HepG2 (cell line): Measurements from ENCODE around the gene FRAS1. TPM values are rescaled to one million over a fixed set of nuclear protein-coding genes. Genes with fewer than 3 reads are reported as not detected.

Experiments used
- FOXA1 ChIP-seq, 2 experiments: fragments of 450-650 bp in 1 of 2; sonication (generic) in 1 of 2; formaldehyde crosslinking in 1 of 2; IDR thresholded peaks; 2 replicates each; pipeline versions ENCODE4 v1.4.0 to v1.6.1; 2016 to 2020; ENCODE audit warnings: missing genetic modification reagents in 1 of 2
- GPN1 ChIP-seq: sonication (generic); formaldehyde crosslinking; IDR thresholded peaks from 2 replicates; pipeline ENCODE4 v1.5.1; 2020; ENCODE audit warnings: missing genetic modification reagents, borderline replicate concordance
- RAD51 ChIP-seq: fragments of 450-650 bp; IDR thresholded peaks from 2 replicates; pipeline ENCODE4 v1.6.1; 2016; ENCODE audit warnings: borderline replicate concordance
- RBAK ChIP-seq: sonication (generic); formaldehyde crosslinking; IDR thresholded peaks from 2 replicates; pipeline ENCODE4 v1.5.1; 2020; ENCODE audit warnings: mild to moderate bottlenecking, missing genetic modification reagents
- TFE3 ChIP-seq: IDR thresholded peaks from 2 replicates; pipeline ENCODE4 v1.6.1; 2016
- ZBTB21 ChIP-seq: sonication (generic); formaldehyde crosslinking; IDR thresholded peaks from 2 replicates; pipeline ENCODE4 v1.4.0; 2020; ENCODE audit warnings: missing genetic modification reagents
- ZMYM3 ChIP-seq: sonication (generic); formaldehyde crosslinking; IDR thresholded peaks from 2 replicates; pipeline ENCODE4 v1.5.1; 2020; ENCODE audit warnings: mild to moderate bottlenecking, missing genetic modification reagents
- ZNF335 ChIP-seq: sonication (generic); formaldehyde crosslinking; IDR thresholded peaks from 2 replicates; pipeline ENCODE4 v1.4.0; 2020; ENCODE audit warnings: missing genetic modification reagents
- ZNF569 ChIP-seq: sonication (generic); formaldehyde crosslinking; IDR thresholded peaks from 2 replicates; pipeline ENCODE4 v1.5.0; 2020; ENCODE audit warnings: mild to moderate bottlenecking, missing genetic modification reagents, moderate library complexity, borderline replicate concordance
- ZNF607 ChIP-seq: sonication (generic); formaldehyde crosslinking; IDR thresholded peaks from 2 replicates; pipeline ENCODE4 v1.5.1; 2020; ENCODE audit warnings: missing genetic modification reagents, mild to moderate bottlenecking, borderline replicate concordance
- ZNF674 ChIP-seq: sonication (generic); formaldehyde crosslinking; IDR thresholded peaks from 2 replicates; pipeline ENCODE4 v1.5.0; 2020; ENCODE audit warnings: low read depth, mild to moderate bottlenecking, missing genetic modification reagents
- polyA plus RNA-seq, 8 experiments: library from polyadenylated mRNA; depleted of rRNA in 3 of 8; stranded (reverse) in 7 of 8; unstranded in 1 of 8; fragments of >200 nt; fragmentation: Illumina TruSeq in 4 of 8; extraction: Trizol in 4 of 8; gene quantifications; 2 replicates each; pipeline versions ENCODE4 v1.2.1 to v1.2.3, GENCODE V29; 2011 to 2016; ENCODE audit warnings: low read depth in 4 of 8, missing spikeins in 1 of 8, mixed read lengths in 1 of 8; ENCODE audit not compliant: insufficient read depth in 1 of 8
- total RNA-seq, 5 experiments: library from RNA; depleted of rRNA; stranded (reverse); fragments of >200 nt; fragmentation: Illumina TruSeq; extraction: Trizol; gene quantifications; 2 replicates each; pipeline ENCODE4 v1.2.3, GENCODE V29; 2016; ENCODE audit warnings: low read depth in 1 of 5
- TF ChIP-seq, protein P1 (sequence below): sonication (generic); formaldehyde crosslinking; IDR thresholded peaks from 2 replicates; pipeline ENCODE4 v1.4.0; 2020; ENCODE audit warnings: mild to moderate bottlenecking, missing genetic modification reagents
- TF ChIP-seq, protein P2 (sequence below): sonication (generic); formaldehyde crosslinking; IDR thresholded peaks from 2 replicates; pipeline ENCODE4 v1.9.0; 2022; ENCODE audit warnings: low read depth, missing genetic modification reagents

FRAS1 gene
- total and polyA plus RNA-seq, 2 of the 13 experiments (the other 11 are each of a cell fraction or from before 2014, with no cell fraction given) = 22.5 to 31.6 TPM

DNA sequence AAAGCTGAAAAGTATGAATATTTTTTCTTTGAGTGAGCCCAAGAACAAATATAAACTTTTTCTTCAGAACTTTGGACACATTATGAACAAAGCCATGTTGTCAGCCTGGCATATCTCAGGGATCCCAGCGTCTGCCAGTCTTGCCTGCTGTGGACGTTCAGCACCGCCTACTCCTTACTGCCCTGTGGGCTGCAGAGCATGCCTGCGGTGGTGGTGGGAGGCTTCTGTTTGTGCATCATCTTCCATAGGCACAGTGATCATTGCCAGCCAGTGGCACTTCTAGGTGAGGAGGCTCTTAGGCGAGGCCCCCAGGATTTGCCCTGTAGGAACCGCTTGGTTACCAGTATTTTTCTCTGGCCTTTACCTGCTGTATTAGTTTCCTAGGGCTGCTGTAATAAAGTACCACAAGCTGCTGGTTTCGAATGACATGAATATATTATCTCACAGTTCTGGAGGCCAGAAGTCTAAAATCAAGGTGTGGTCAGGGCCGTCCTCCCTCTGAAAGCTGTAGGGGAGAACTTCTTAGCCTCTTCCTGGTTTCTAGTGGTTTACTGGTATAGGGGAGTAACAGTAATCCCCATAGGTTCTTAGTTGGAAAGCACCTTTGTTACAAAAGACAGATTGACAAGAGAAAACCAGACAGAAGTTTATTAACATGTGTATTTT lies 509.8 kb downstream of the FRAS1 start (continued):
- TF ChIP-seq, protein P1, sequence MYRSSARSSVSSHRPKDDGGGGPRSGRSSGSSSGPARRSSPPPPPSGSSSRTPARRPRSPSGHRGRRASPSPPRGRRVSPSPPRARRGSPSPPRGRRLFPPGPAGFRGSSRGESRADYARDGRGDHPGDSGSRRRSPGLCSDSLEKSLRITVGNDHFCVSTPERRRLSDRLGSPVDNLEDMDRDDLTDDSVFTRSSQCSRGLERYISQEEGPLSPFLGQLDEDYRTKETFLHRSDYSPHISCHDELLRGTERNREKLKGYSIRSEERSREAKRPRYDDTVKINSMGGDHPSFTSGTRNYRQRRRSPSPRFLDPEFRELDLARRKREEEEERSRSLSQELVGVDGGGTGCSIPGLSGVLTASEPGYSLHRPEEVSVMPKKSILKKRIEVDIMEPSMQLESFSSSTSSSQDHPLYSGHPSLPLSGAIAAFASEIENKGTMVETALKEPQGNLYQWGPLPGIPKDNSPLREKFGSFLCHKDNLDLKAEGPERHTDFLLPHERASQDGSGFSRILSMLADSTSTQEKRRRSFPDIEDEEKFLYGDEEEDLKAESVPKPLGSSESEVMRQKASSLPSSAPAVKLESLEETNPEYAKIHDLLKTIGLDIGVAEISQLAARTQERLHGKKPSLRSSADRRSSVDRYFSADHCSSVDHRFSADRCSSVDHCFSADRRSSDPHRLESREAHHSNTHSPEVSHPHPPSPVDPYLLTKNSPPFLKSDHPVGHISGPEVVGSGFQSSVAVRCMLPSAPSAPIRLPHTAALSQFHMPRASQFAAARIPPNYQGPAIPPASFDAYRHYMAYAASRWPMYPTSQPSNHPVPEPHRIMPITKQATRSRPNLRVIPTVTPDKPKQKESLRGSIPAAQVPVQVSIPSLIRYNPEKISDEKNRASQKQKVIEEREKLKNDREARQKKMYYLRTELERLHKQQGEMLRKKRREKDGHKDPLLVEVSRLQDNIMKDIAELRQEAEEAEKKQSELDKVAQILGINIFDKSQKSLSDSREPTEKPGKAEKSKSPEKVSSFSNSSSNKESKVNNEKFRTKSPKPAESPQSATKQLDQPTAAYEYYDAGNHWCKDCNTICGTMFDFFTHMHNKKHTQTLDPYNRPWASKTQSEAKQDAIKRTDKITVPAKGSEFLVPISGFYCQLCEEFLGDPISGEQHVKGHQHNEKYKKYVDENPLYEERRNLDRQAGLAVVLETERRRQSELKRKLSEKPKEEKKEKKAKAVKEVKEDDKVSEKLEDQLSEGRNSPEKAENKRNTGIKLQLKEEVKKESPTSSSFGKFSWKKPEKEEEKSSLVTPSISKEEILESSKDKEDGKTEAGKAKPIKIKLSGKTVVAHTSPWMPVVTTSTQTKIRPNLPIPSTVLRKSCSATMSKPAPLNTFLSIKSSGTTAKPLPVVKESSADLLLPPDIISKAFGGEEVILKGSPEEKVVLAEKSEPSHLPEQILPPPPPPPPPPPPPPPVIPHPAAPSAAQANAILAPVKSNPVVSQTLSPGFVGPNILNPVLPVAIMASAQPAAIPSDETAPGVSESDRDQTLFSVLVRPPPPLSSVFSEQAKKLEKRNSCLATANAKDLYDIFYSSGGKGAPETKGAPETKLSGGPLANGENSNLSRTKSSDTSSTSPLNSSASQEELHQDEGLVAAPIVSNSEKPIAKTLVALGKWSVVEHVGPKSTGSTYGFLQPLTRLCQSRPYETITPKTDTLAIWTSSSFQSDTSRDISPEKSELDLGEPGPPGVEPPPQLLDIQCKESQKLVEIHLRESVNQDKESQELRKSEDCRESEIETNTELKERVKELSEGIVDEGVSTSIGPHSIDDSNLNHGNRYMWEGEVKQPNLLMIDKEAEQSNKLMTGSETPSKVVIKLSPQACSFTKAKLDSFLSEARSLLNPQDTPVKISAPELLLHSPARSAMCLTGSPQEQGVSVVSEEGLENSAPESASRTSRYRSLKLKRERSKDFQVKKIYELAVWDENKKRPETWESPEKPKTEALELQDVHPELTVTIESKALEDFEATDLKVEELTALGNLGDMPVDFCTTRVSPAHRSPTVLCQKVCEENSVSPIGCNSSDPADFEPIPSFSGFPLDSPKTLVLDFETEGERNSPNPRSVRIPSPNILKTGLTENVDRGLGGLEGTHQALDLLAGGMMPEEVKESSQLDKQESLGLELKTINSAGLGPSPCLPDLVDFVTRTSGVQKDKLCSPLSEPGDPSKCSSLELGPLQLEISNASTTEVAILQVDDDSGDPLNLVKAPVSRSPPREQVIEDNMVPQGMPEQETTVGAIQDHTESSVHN (CRISPR knock-in tag) = no peak
- TF ChIP-seq ZNF335 (CRISPR knock-in tag) = no peak
- no peak for TF ChIP-seq ZBTB21 (CRISPR knock-in tag)
- no peak for TF ChIP-seq FOXA1 (IDR thresholded peaks at IDR 0.05)
- TF ChIP-seq FOXA1 (CRISPR knock-in tag; IDR thresholded peaks at IDR 0.05) = no peak
- TF ChIP-seq, protein P2, sequence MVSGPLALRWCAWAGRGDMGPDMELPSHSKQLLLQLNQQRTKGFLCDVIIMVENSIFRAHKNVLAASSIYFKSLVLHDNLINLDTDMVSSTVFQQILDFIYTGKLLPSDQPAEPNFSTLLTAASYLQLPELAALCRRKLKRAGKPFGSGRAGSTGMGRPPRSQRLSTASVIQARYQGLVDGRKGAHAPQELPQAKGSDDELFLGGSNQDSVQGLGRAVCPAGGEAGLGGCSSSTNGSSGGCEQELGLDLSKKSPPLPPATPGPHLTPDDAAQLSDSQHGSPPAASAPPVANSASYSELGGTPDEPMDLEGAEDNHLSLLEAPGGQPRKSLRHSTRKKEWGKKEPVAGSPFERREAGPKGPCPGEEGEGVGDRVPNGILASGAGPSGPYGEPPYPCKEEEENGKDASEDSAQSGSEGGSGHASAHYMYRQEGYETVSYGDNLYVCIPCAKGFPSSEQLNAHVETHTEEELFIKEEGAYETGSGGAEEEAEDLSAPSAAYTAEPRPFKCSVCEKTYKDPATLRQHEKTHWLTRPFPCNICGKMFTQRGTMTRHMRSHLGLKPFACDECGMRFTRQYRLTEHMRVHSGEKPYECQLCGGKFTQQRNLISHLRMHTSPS (CRISPR knock-in tag) = no peak
- no peak for TF ChIP-seq ZNF674 (CRISPR knock-in tag)
- no peak for TF ChIP-seq GPN1 (CRISPR knock-in tag)
- TF ChIP-seq ZNF569 (CRISPR knock-in tag) = no peak
- no peak for TF ChIP-seq RAD51
- TF ChIP-seq ZNF607 (CRISPR knock-in tag) = no peak
- no peak for TF ChIP-seq TFE3 (CRISPR knock-in tag)
- TF ChIP-seq RBAK (CRISPR knock-in tag) = no peak
- TF ChIP-seq ZMYM3 (CRISPR knock-in tag) = no peak
